HL-60 (cell line): ENCODE results near the gene TGM5.

Experiments
- CTCF ChIP-seq: IDR thresholded peaks from one replicate; pipeline ENCODE4 v1.5.1; 2011; ENCODE audit warnings: low read length, control low read depth, inconsistent platforms; ENCODE audit not compliant: insufficient read depth
- POLR2AphosphoS5 ChIP-seq: IDR thresholded peaks from 2 replicates; pipeline ENCODE4 v1.6.1; 2012; ENCODE audit warnings: low read depth

- no peak for TF ChIP-seq POLR2AphosphoS5
- no peak for TF ChIP-seq CTCF
Observed at GRCh38 chr15:43211224-43211735, 55.4 kb downstream of the TGM5 start.
